ENCODE data around the gene MUC20. TPM values are rescaled to one million over a fixed set of nuclear protein-coding genes. Genes with fewer than 3 reads are reported as not detected.

MUC20 gene
- total RNA-seq, 1 experiment from 2014 or later = 176 TPM

DNA sequence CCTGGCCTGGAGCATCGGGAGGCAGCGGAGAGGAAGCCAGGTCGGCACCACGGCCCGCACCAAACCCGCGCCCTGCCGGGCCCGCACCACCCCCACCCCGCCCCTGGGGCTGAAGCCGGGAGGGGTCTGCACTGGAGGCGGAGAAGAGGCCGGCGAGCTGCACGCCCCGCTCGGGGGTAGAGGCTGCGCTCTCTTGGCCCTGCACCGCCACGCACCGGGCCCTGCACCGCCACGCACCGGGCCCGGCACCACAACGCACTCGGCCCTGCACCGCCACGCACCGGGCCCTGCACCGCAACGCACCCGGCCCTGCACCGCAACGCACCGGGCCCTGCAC lies 41.4 kb downstream of the MUC20 start:
- no peaks in the 10 kb centered on the region for H3K9me2 ChIP-seq (ENCODE audit: insufficient read depth)
- POLR2A ChIA-PET (ENCODE audit: unreplicated experiment) = no interaction called here
- TF ChIP-seq, protein P1, sequence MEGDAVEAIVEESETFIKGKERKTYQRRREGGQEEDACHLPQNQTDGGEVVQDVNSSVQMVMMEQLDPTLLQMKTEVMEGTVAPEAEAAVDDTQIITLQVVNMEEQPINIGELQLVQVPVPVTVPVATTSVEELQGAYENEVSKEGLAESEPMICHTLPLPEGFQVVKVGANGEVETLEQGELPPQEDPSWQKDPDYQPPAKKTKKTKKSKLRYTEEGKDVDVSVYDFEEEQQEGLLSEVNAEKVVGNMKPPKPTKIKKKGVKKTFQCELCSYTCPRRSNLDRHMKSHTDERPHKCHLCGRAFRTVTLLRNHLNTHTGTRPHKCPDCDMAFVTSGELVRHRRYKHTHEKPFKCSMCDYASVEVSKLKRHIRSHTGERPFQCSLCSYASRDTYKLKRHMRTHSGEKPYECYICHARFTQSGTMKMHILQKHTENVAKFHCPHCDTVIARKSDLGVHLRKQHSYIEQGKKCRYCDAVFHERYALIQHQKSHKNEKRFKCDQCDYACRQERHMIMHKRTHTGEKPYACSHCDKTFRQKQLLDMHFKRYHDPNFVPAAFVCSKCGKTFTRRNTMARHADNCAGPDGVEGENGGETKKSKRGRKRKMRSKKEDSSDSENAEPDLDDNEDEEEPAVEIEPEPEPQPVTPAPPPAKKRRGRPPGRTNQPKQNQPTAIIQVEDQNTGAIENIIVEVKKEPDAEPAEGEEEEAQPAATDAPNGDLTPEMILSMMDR (conservative IDR thresholded peaks at IDR 0.05) = no peak
- no peak for TF ChIP-seq EZH2 (IDR thresholded peaks at IDR 0.05; ENCODE audit: low read depth)
- H3K79me2 ChIP-seq (ENCODE audit: low read depth) = no peaks in the 10 kb centered on the region
- no peak overlapping the region for H3K27ac ChIP-seq
- no peaks in the 10 kb centered on the region for H4K20me1 ChIP-seq (ENCODE audit: insufficient read depth)
- no peaks in the 10 kb centered on the region for H3K36me3 ChIP-seq (ENCODE audit: low read depth)
- no peaks in the 10 kb centered on the region for H3F3A ChIP-seq (ENCODE audit: insufficient read depth, low read depth)
- H3K4me3 ChIP-seq = no peak overlapping the region
- no peaks in the 10 kb centered on the region for H3K27me3 ChIP-seq (ENCODE audit: insufficient read depth, low read depth)
- intact Hi-C loops (cut with micrococcal nuclease; ENCODE audit: unreplicated experiment) = no loop called here
- no peaks in the 10 kb centered on the region for H3K4me1 ChIP-seq (replicated peaks; ENCODE audit: insufficient read depth)
- CTCF ChIA-PET = no interaction called here
- no peaks in the 10 kb centered on the region for H3K9me3 ChIP-seq (ENCODE audit: insufficient read depth, low read depth)
- H2AFZ ChIP-seq = no peak overlapping the region
- BruUV-seq (replicated peaks) = no TSS peak
- H3K4me2 ChIP-seq = no peak overlapping the region
- no peak for DNase-seq

DNA sequence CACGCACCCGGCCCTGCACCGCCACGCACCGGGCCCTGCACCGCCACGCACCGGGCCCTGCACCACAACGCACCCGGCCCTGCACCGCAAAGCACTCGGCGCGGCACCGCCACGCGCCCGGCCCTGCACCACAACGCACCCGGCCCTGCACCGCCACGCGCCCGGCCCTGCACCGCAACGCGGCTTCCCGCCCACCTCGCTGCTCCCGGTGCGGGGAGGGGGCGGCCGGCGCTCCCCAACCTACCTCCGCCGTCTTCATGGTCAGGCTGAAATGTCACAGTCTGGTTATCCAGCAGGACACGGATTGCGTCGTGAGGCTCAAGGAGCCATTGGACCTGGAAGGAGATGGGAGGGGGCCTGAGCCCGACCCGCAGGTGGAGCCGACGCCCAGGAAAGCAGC lies 41.8 kb downstream of the MUC20 start:
- ChIA-PET CTCF (no interaction called here), POLR2A (ENCODE audit: unreplicated experiment) (no interaction called here)
- H3K9me3 ChIP-seq (ENCODE audit: insufficient read depth, low read depth) = no peaks in the 10 kb centered on the region
- no peak overlapping the region for H3K4me3 ChIP-seq
- no peak overlapping the region for H2AFZ ChIP-seq
- intact Hi-C loops (cut with micrococcal nuclease; ENCODE audit: unreplicated experiment) = no loop called here
- no peak for TF ChIP-seq EZH2 (IDR thresholded peaks at IDR 0.05; ENCODE audit: low read depth)
- TF ChIP-seq, protein P1 (conservative IDR thresholded peaks at IDR 0.05) = no peak
- H4K20me1 ChIP-seq (ENCODE audit: insufficient read depth) = no peaks in the 10 kb centered on the region
- H3K79me2 ChIP-seq (ENCODE audit: low read depth) = no peaks in the 10 kb centered on the region
- no peak for DNase-seq
- no peaks in the 10 kb centered on the region for H3K36me3 ChIP-seq (ENCODE audit: low read depth)
- BruUV-seq (replicated peaks) = no TSS peak
- no peaks in the 10 kb centered on the region for H3K4me1 ChIP-seq (replicated peaks; ENCODE audit: insufficient read depth)
- H3F3A ChIP-seq (ENCODE audit: insufficient read depth, low read depth) = no peaks in the 10 kb centered on the region
- no peaks in the 10 kb centered on the region for H3K9me2 ChIP-seq (ENCODE audit: insufficient read depth)
- H3K27me3 ChIP-seq (ENCODE audit: insufficient read depth, low read depth) = no peaks in the 10 kb centered on the region
- H3K27ac ChIP-seq = no peak overlapping the region
- H3K4me2 ChIP-seq = no peak overlapping the region

- no peak overlapping the region for H2AFZ ChIP-seq
- H3K9me2 ChIP-seq (ENCODE audit: insufficient read depth) = no peaks in the 10 kb centered on the region
- no peak overlapping the region for H3K4me2 ChIP-seq
- no peak for DNase-seq
- intact Hi-C loops (cut with micrococcal nuclease; ENCODE audit: unreplicated experiment) = no loop called here
- H3K36me3 ChIP-seq (ENCODE audit: low read depth) = no peaks in the 10 kb centered on the region
- H4K20me1 ChIP-seq (ENCODE audit: insufficient read depth) = no peaks in the 10 kb centered on the region
- H3K27me3 ChIP-seq (ENCODE audit: insufficient read depth, low read depth) = no peaks in the 10 kb centered on the region
- no peak overlapping the region for H3K27ac ChIP-seq
- no peaks in the 10 kb centered on the region for H3F3A ChIP-seq (ENCODE audit: insufficient read depth, low read depth)
- TF ChIP-seq EZH2 (IDR thresholded peaks at IDR 0.05; ENCODE audit: low read depth) = no peak
- TF ChIP-seq, protein P1 (conservative IDR thresholded peaks at IDR 0.05) = no peak
- no peak overlapping the region for H3K4me3 ChIP-seq
- POLR2A ChIA-PET (ENCODE audit: unreplicated experiment) = interaction anchor here (0.6 kb wide), 1 partner anchor 221 kb away, joined by 4 read pairs; no protein-coding TSS in a partner anchor
- no peaks in the 10 kb centered on the region for H3K4me1 ChIP-seq (replicated peaks; ENCODE audit: insufficient read depth)
- CTCF ChIA-PET = no interaction called here
- no TSS peak for BruUV-seq (replicated peaks)
- no peaks in the 10 kb centered on the region for H3K9me3 ChIP-seq (ENCODE audit: insufficient read depth, low read depth)
- no peaks in the 10 kb centered on the region for H3K79me2 ChIP-seq (ENCODE audit: low read depth)
Observed at GRCh38 chr3:195763076-195763830, 42.5 kb downstream of the MUC20 start.
